Activated naive CD8-positive, alpha-beta T cell treated with anti-CD3 and anti-CD28 coated beads, Interleukin-2, amount 50 U/mL, for 16 hours (primary cell): ENCODE results near the gene CACNA2D3.
"Not testable (repeated sequence)": the region's sequence is repeated elsewhere in the genome, so short reads cannot be mapped to it uniquely, and the experiment has no call there.

Experiments
- DNase-seq: peaks from one replicate; pipeline ENCODE4 v3.0.0-alpha.2; 2020; ENCODE audit warnings: low read depth, low spot score

The CACNA2D3 gene

GRCh38 chr3:54464554-54464953, 342.2 kb downstream of the CACNA2D3 start:
- not testable (repeated sequence) for DNase-seq

DNA sequence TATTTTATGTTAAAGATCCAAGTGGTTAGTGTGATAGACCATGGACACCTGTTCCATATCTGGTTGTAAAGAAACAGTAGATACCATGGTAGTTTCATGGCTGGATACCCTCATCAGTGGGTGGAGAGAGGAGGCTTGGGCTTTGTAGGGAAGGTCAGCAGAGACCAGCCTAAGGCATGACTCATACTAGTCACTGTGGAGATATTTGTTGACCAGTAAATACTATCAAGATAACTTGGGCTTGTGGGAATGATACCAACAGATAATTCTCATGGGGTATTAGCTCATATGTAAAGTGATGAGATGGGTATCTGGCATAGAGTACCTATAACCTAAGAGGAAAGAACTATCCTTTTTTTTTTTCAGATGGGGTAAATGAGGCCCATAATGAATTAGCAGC, 354.5 kb downstream of the CACNA2D3 start:
- DNase-seq = no peak

DNA sequence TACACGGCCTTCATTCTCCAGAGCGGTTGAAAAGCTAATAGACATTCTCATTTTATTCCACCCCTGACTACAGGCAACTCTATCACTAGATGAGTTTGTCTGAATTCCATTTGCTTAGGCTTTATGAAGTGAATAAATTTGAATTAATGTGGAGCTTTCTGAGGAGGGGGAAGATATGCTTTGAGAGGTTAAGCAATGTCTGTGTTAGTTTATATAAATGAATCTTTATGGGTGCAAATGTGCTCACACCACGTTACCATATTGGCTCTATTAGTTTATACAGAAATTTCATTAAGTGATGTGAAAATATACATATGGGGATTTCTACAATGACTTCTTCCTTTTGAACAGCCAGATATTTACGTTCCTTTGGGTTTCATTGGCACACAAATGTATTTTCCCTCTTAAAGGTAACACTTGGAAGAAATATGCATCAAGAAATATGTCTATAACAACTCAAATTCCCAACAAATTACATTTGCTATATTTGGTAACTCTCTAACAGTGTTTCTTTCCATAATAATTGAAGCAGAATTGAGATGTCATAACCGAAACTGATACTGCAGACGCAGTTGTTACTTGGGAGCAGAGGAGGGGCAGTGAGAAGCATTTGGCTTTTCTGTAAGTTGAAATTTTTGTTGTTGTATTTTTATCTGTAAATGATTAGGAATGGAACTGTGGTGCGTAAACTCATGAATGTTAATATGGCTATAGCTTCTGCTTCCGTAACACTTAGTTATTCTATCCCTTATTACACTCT, 359.4 kb downstream of the CACNA2D3 start:
- no peak for DNase-seq

DNA sequence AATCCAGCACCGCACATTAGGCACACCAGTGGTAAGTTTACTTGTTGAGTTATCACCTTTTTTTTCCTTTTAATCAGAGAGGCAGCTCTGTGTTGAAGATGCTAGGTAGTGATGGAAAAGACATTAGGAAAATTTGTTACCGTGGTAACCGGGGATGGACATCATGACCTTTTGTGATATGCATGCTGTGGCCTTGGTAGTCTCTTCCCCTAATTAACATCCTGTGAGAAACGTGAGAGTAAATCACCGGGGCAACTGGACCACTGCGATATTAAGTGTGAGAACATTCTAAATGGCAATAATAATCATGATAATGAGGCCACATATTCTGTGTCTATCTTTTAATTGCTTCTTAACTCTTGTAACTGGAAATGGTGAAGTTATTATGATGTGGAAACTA, 362.0 kb downstream of the CACNA2D3 start:
- no peak for DNase-seq

DNA sequence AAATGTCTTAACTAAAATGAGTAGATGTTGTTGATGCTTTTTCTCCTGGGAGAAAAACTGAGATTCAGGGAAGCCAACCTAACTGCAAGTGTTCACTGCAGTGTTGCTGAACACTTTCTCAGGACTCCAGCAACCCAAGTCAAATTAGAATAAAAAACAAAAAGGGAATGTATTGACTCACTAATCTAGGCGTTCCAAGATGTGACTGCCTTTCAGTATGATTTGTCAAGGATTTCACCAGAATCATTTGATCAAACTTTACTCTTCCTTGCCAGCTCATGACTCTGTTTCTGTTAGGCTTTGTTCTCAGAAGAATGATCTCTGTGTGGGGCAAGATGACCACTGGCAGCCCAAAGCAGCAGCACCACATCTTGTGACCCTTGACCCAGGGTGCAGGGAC, 364.0 kb downstream of the CACNA2D3 start:
- no peak for DNase-seq

GRCh38 chr3:54488297-54488696, 365.9 kb downstream of the CACNA2D3 start:
- DNase-seq = no peak

- no peak for DNase-seq
These were observed 371.9 kb downstream of the CACNA2D3 start for GRCh38 chr3:54494209-54494608.

- DNase-seq = no peak
These were observed 384.3 kb downstream of the CACNA2D3 start for GRCh38 chr3:54506603-54507002.

GRCh38 chr3:54507876-54508460, 385.6 kb downstream of the CACNA2D3 start:
- no peak for DNase-seq

GRCh38 chr3:54510506-54510905, 388.2 kb downstream of the CACNA2D3 start:
- no peak for DNase-seq

GRCh38 chr3:54511766-54512365, 389.5 kb downstream of the CACNA2D3 start:
- no peak for DNase-seq

DNA sequence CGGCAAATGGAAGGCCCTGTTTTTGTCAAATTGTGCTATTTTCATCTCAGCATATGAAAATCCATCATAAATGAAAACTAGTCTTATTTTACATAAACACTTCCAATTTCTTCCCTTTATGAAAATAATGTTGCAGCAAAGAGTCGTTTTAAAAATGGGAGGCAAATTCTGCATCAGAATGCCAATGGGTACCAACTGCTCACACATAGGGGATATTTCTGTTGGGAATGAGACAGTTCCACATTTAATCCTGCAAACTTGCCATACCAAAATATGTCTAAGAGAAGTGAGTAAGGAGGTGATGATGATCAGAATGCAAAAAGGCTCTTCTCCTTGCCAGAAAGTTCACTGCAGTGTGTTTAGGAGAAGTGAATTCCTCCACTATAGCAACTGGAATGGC, 391.7 kb downstream of the CACNA2D3 start:
- DNase-seq = no peak

DNA sequence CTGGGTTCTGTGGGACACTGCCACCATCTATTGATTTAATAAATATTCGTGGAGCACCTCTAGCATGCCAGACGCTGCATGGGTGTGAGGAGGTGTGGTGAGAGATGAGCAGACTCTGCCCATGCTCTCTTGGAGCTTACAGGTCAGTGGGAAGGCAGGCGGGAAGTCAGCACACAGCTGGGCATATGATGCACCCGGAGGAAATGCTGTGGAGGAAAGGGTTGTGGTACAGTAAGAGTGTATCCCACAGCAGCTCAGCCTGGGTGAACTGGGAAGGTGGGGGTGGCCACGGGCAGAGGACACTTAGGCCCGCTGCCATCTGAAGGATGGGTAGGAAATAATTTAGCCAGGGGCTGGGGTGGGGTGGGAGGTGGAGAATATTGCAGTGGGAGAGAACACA, 392.1 kb downstream of the CACNA2D3 start:
- no peak for DNase-seq

DNA sequence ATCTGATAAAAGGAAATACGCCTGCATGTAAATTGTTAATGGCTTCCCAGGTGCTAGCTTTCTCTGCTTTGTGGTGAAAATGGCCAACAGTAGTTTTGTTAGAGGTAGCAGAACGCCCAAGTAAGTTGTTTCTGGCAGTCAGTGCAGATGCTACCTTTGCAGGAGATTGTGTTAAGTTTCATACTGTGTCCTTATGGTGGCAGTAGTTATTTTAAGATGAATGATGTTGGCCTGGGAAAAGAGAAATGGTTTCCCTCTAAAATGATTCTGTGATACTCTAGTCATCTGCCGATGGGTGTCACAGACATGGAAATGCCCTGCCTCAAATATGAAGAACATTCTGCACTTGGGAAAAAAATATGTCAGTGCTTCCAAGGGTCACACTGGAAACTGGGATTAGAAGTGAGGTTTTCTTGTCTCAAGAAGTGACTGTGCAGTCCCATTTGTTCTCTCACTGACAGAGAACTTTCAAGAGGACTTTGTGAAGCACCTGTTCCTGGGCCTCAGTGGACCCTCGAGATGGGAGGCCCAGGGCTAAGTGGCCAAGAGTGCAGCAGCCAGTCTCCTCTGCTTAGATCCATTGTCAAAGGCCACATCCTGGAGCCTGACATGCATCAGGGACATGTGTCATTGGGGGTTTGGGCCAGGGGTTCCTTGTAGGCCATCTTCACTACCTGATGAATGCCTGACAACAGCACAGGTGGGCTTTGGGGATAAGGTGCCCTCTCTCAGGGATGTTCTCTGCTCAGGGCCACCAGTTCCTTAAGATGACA, 393.3 kb downstream of the CACNA2D3 start:
- no peak for DNase-seq

DNA sequence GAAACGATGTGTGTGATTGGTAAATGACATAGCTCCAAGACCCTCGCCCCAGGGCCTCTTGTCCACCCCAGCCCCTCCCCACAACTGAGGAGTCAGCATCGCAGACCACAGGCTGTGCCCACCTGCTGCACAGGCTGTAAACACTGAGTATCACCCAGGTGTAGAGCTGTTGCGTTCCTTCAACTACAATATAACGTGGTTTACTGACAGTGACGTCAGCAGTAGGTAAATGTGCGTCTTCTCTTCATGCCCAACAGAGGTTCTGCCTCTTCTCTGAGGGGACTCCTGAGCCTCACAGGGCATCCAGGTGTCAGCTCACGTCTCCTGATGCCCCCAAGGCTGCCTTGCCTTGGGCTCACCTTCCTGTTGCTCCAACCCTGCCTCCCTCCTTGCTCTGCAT, 395.1 kb downstream of the CACNA2D3 start:
- no peak for DNase-seq

GRCh38 chr3:54518011-54518675, 395.8 kb downstream of the CACNA2D3 start:
- DNase-seq = no peak

- no peak for DNase-seq
These were observed 397.1 kb downstream of the CACNA2D3 start for GRCh38 chr3:54519493-54519892.

- no peak for DNase-seq
These were observed 397.7 kb downstream of the CACNA2D3 start for GRCh38 chr3:54520060-54520459.

DNA sequence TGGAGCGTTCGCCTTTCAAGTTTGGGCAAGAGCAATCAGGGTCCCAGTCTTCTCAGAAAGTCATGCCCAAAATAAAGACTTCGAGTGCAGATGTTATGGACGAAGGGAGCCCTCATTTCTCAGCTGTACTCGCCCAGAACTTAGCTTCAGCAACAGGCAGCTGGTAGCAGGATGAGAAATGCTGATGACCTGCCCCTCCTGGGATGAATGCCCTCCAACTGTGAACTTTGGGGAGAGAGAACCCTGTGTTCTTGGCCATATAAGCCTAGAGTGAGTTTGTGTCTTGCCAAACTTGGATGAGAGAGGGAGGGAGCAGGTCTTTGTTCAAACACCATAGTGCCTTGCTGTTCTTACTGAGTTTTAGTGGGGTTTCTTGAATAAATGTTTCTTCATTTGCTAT, 405.2 kb downstream of the CACNA2D3 start:
- no peak for DNase-seq

DNA sequence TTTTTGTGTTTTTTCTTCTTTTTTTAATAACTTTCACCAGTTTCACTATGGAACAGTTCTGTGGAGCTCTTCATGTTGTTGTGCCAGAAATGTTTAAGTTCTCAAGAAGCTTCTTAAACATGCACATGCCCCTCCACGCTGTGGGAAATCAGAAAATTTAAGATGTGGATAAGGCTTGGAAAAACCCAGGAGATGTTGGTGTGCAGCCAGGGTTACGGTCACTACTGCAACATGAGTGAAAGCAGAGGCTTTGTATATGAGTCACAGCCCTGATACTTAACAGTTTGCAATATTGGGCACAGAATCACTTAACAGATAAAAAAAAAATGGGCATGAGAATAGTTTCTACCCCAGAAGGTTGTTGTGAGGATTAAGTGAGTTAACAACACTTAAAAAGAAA, 405.6 kb downstream of the CACNA2D3 start:
- no peak for DNase-seq

- DNase-seq = no peak
These were observed 406.3 kb downstream of the CACNA2D3 start for GRCh38 chr3:54528668-54529067.

DNA sequence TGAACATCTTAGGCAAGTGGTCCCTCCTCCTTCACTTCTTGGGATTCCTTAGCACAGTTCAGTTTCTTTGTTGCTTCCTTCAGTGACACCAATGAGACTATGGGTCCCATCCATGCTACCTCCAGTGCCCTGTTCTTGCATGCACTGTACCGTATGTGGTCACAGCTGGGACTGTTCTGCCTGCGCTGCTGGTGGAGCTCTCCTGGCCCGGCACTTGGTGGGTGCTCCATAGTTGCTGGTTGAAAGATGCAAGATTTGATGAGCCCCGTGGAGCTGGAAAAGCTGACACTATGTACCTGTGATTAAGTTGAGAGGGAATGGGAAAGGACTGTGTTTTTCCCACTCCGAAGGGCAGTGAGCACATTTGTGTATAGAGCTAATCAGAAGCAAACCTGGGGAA, 407.7 kb downstream of the CACNA2D3 start:
- DNase-seq = no peak
